ENCODE measurements around the gene ZNF479.
"Not testable (repeated sequence)": the region's sequence is repeated elsewhere in the genome, so short reads cannot be mapped to it uniquely, and the experiment has no call there.

The ZNF479 gene

GRCh38 chr7:57132336-57132735, at the start of gene ZNF479:
Gene ZNF479, minus strand, starts transcription at chr7:57132436. Its CDS starts 112 bp downstream, at chr7:57132324.
- not testable (repeated sequence) for DNase-seq

GRCh38 chr7:57182031-57182430, 49.8 kb upstream of the ZNF479 start:
- no peak for DNase-seq

- no peak for DNase-seq
Observed at GRCh38 chr7:57181281-57181680, 49.0 kb upstream of the ZNF479 start.

GRCh38 chr7:57179776-57180415, 47.7 kb upstream of the ZNF479 start:
- DNase-seq: no peak

- DNase-seq: no peak
Observed at GRCh38 chr7:57178768-57179139, 46.5 kb upstream of the ZNF479 start.

- DNase-seq: no peak
Observed at GRCh38 chr7:57177856-57178767, 45.9 kb upstream of the ZNF479 start.

GRCh38 chr7:57176928-57177635, 44.8 kb upstream of the ZNF479 start:
- no peak for DNase-seq

- DNase-seq: no peak
Observed at GRCh38 chr7:57165285-57165899, 33.2 kb upstream of the ZNF479 start.

GRCh38 chr7:57120123-57120784, 12.0 kb downstream of the ZNF479 start:
- not testable (repeated sequence) for DNase-seq
